Heart right ventricle (tissue), 16 donors: ENCODE measurements around the gene SPTB. TPM values are rescaled to one million over a fixed set of nuclear protein-coding genes. Genes with fewer than 3 reads are reported as not detected.

Source experiments
- ATAC-seq, 8 donors: fragments of 200-7000 bp; cut with Tn5 transposase; one replicate each; pipeline ENCODE4 v1.9.1; 2020; ENCODE audit warnings: mild to moderate bottlenecking in 8 of 8, moderate library complexity in 8 of 8, moderate number of reproducible peaks in 1 of 8
- DNase-seq, 2 donors: peaks; one replicate each; pipeline ENCODE4 v3.0.0-alpha.2; 2020
- H3K27ac ChIP-seq, 10 donors: fragments of 200-600 bp; sonication (generic) in 2 of 10; one replicate each; pipeline versions ENCODE4 v1.5.0 to v1.8.0; 2020 to 2022; ENCODE audit warnings: mild to moderate bottlenecking in 3 of 10
- H3K27me3 ChIP-seq, 7 donors: fragments of 200-600 bp; one replicate each; pipeline ENCODE4 v1.8.0; 2021 to 2022; ENCODE audit warnings: mild to moderate bottlenecking in 2 of 7
- H3K36me3 ChIP-seq, 9 donors: fragments of 200-600 bp; sonication (generic) in 1 of 9; one replicate each; pipeline versions ENCODE4 v1.5.0 to v1.8.0; 2020 to 2022; ENCODE audit warnings: mild to moderate bottlenecking in 2 of 9
- H3K4me1 ChIP-seq, 9 donors: fragments of 200-600 bp; sonication (generic) in 1 of 9; one replicate each; pipeline versions ENCODE4 v1.5.0 to v1.8.0; 2020 to 2022; ENCODE audit warnings: mild to moderate bottlenecking in 4 of 9
- H3K4me3 ChIP-seq, 10 donors: fragments of 200-600 bp; sonication (generic) in 2 of 10; one replicate each; pipeline versions ENCODE4 v1.5.0 to v1.8.0; 2020 to 2022; ENCODE audit warnings: mild to moderate bottlenecking in 7 of 10, moderate library complexity in 2 of 10
- H3K9me3 ChIP-seq, 11 donors: fragments of 200-600 bp in 10 of 11; sonication (generic) in 2 of 11; one replicate each; pipeline versions ENCODE4 v1.5.0 to v1.8.0; 2013 to 2022; ENCODE audit warnings: mild to moderate bottlenecking in 2 of 11, control low read depth in 1 of 11, moderate library complexity in 1 of 11
- WGBS, 2 donors: extraction: QIAGEN DNeasy Blood & Tissue Kit; methylation state at CpG; one replicate each; pipeline ENCODE4 v1.1.7; 2013; ENCODE audit warnings: inconsistent platforms in 1 of 2; 5-methylcytosine and 5-hydroxymethylcytosine counted together
- intact Hi-C, 10 donors: fragments of 100-400 bp; cut with DNase I; formaldehyde crosslinking; loops; one replicate each; pipeline versions ENCODE4 v1.11.1 to v1.14.2; 2022
- polyA plus RNA-seq, 2 donors: library from polyadenylated mRNA; stranded (reverse); fragments of 200-250 nt; gene quantifications; one replicate each; pipeline ENCODE4 v1.2.3, GENCODE V29; 2013
- total RNA-seq, 10 donors: library from RNA; stranded (reverse); fragmentation: NEBNext Ultra II Directional in 3 of 10; extraction: Animal tissue kit (Norgen Biotek cat#: 25700) in 3 of 10; gene quantifications; one replicate each; pipeline versions ENCODE4 v1.2.1 to v1.2.4, GENCODE V29; 2021 to 2023
- TF ChIP-seq, protein P1 (sequence below), 9 donors: fragments of 200-600 bp; sonication (generic) in 2 of 9; IDR thresholded peaks; one replicate each; pipeline versions ENCODE4 v1.5.0 to v1.8.0; 2021 to 2022; ENCODE audit warnings: antibody characterized with exemption in 9 of 9, mild to moderate bottlenecking in 5 of 9, moderate library complexity in 1 of 9
- donor health status: Arrhythmogenic right ventricular cardiomyopathy.
- donor health status: ischemic (EF 13 %, LVEDD 7.1; RV severe dilation, severe dysfunction).
- donor health status: healthy with polysubstance abuse.
- donor health status: DM: no; HTN: yes; CAD: no.
- donor health status: DM: no; HTN: no; CAD: no.
- donor health status: ischemic (EF 25% LVEDD 6.9; RV normal size, moderate dysfunction).
- donor health status: ischemic (EF 25% LVEDD 5.7; RV mildly dilated, moderate dysfunction).
- donor health status: healthy.
- donor health status: DM: yes; HTN: yes; CAD: no.
- donor health status: Ischemic cardiomyopathy.
- donor health status: ischemic (EF 35%, LVEDD 5.7; RV mildly dilated, moderate dysfunction).
- donor health status: nonischemic (EF 11% LVEDD 7.7; RV severe dilation, severe dysfunction).
- donor health status: DM: yes; HTN: yes; CAD: no.
- donor health status: PGD.
- donor health status: ischemic (EF 29% LVEDD 5.4; RV normal size, mild dysfunction).
- donor health status: nonischemic (EF 23%, LVEDD 6.1; RV moderate dilation, normal function).

SPTB gene
- total and polyA plus RNA-seq, 12 donors: 24.0 to 114 (median 92.1) TPM

DNA sequence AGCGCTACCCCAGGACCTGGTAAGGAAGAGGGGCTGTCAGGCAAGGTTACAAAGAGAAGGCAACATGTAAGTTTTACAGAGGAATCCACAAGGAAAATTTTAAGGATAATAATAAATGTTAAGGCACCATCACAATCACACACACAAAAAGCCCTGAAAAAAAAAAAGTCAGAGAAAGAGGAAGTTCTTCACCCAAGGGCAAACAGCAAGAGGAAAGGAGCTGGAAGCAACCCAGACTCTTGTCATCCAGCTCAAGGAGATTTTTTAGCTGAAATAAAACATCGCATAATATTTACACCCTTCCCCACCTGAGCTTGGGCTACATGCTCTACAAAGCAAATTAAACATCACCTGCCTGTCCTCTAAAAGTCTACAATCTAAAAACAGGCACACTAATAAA lies 9.5 kb downstream of the SPTB start:
- H3K27ac ChIP-seq: no peak overlapping the region
- no peaks in the 10 kb centered on the region for H3K9me3 ChIP-seq
- no peak for ATAC-seq
- TF ChIP-seq, protein P1, sequence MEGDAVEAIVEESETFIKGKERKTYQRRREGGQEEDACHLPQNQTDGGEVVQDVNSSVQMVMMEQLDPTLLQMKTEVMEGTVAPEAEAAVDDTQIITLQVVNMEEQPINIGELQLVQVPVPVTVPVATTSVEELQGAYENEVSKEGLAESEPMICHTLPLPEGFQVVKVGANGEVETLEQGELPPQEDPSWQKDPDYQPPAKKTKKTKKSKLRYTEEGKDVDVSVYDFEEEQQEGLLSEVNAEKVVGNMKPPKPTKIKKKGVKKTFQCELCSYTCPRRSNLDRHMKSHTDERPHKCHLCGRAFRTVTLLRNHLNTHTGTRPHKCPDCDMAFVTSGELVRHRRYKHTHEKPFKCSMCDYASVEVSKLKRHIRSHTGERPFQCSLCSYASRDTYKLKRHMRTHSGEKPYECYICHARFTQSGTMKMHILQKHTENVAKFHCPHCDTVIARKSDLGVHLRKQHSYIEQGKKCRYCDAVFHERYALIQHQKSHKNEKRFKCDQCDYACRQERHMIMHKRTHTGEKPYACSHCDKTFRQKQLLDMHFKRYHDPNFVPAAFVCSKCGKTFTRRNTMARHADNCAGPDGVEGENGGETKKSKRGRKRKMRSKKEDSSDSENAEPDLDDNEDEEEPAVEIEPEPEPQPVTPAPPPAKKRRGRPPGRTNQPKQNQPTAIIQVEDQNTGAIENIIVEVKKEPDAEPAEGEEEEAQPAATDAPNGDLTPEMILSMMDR (IDR thresholded peaks at IDR 0.05): no peak
- peaks cover 0 to 11% (median 0%) of the 10 kb centered on the region in 7 donors for H3K27me3 ChIP-seq
- no peak for DNase-seq
- intact Hi-C loops: no loop called here
- H3K36me3 ChIP-seq: no peaks in the 10 kb centered on the region
- no peak overlapping the region for H3K4me3 ChIP-seq
- WGBS, 2 donors: 58 to 69% methylated on average over 2 of the region's 2 CpGs
- H3K4me1 ChIP-seq: peaks cover 0 to 29% (median 6%) of the 10 kb centered on the region in 9 donors

DNA sequence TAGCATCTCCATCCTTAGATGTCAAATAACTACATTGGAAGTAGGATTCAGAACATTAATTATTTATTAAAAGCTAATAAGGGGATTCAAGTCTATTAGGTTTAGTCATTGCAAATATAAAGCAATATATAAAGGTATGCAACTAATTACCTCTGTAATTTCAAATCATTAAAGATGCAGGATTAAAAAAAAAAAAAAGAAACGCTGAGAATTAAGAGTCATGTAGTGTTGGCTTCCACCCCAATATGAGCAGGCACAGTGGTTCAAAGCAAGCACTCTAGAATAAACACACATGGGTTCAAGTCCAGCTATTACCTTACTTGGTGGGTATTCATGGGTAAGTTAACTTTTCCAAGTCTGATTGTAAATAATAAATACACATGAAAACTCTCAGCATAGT lies 10.9 kb downstream of the SPTB start:
- no peaks in the 10 kb centered on the region for H3K9me3 ChIP-seq
- H3K4me3 ChIP-seq: no peak overlapping the region
- H3K27ac ChIP-seq: no peak overlapping the region
- TF ChIP-seq, protein P1 (IDR thresholded peaks at IDR 0.05): no peak
- peaks cover 0 to 8% (median 0%) of the 10 kb centered on the region in 7 donors for H3K27me3 ChIP-seq
- H3K36me3 ChIP-seq: no peaks in the 10 kb centered on the region
- intact Hi-C loops: no loop called here
- DNase-seq (no peak), ATAC-seq (no peak)
- 77 to 86% methylated on average over 1 of the region's 1 CpG for WGBS, 2 donors
- H3K4me1 ChIP-seq: peaks cover 0 to 25% (median 6%) of the 10 kb centered on the region in 9 donors

DNA sequence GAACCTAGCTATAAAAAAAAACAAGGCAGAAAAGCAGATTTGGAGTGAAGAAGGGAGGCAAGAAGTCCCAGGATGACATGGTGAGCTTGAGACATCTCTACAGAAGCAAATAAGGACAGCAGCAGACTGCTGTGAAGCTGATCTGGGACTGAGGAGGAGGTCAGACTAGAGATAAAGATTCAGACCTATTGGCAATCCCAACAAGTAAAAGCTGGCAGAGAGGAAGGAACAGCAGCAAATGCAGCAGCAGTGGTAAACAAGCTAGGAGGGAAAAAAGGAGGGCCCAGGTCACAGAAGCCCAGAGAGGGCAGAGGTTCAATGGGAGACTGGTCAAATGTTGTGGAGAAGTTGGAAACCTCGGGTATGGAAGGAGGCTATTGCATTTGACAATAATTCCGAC lies 11.3 kb downstream of the SPTB start:
- peaks cover 0 to 8% (median 0%) of the 10 kb centered on the region in 7 donors for H3K27me3 ChIP-seq
- 81 to 86% methylated on average over 2 of the region's 2 CpGs for WGBS, 2 donors
- no peaks in the 10 kb centered on the region for H3K9me3 ChIP-seq
- peaks cover 0 to 25% (median 6%) of the 10 kb centered on the region in 9 donors for H3K4me1 ChIP-seq
- ATAC-seq: peak in 1 of 8 donors; percentile 17
- no peak overlapping the region for H3K27ac ChIP-seq
- H3K4me3 ChIP-seq: no peak overlapping the region
- intact Hi-C loops: no loop called here
- no peak for DNase-seq
- no peaks in the 10 kb centered on the region for H3K36me3 ChIP-seq
- TF ChIP-seq, protein P1 (IDR thresholded peaks at IDR 0.05): no peak

DNA sequence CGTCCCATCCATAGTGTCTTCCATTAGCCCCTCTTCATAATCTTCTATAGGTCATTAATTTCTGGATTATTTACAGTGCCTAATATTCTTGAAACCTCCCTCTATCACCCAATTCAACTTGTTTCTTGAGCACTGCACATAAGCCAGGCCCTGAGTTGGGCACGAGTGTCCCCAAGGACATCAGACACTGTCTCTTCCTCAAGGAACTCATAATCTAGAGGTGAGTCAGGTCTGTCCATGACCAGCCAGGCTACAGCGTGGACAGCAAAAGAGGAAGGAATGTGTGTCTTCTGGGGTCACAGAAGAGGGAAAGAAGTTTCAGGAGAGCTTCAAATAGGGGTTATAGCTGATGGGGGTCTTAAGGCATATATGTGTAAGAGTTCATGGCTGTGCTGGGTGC lies 12.5 kb downstream of the SPTB start:
- H3K27ac ChIP-seq: no peak overlapping the region
- TF ChIP-seq, protein P1 (IDR thresholded peaks at IDR 0.05): no peak
- no peaks in the 10 kb centered on the region for H3K9me3 ChIP-seq
- H3K36me3 ChIP-seq: no peaks in the 10 kb centered on the region
- H3K4me1 ChIP-seq: peaks cover 0 to 26% (median 6%) of the 10 kb centered on the region in 9 donors
- H3K27me3 ChIP-seq: peaks cover 0 to 8% (median 0%) of the 10 kb centered on the region in 7 donors
- intact Hi-C loops: no loop called here
- peak in 1 of 8 donors; percentile 39 for ATAC-seq
- no peak overlapping the region for H3K4me3 ChIP-seq
- no peak for DNase-seq
- WGBS, 2 donors: 86 to 87% methylated on average over 3 of the region's 3 CpGs
